GM21423 (cell line): ENCODE data around the gene ILRUN.
"Not testable (repeated sequence)": the region's sequence is repeated elsewhere in the genome, so short reads cannot be mapped to it uniquely, and the experiment has no call there.

ENCODE experiments used
- ATAC-seq: cut with Tn5 transposase; IDR thresholded peaks from one replicate; pipeline ENCODE4 v1.9.1; 2021; ENCODE audit warnings: mild to moderate bottlenecking, moderate library complexity; ENCODE audit not compliant: unreplicated experiment

The ILRUN gene

GRCh38 chr6:34696739-34697543, at the start of gene ILRUN:
ILRUN (minus strand) TSS chr6:34696767; CDS start chr6:34696603, 164 bp downstream.
- ATAC-seq: peak; percentile 77

DNA sequence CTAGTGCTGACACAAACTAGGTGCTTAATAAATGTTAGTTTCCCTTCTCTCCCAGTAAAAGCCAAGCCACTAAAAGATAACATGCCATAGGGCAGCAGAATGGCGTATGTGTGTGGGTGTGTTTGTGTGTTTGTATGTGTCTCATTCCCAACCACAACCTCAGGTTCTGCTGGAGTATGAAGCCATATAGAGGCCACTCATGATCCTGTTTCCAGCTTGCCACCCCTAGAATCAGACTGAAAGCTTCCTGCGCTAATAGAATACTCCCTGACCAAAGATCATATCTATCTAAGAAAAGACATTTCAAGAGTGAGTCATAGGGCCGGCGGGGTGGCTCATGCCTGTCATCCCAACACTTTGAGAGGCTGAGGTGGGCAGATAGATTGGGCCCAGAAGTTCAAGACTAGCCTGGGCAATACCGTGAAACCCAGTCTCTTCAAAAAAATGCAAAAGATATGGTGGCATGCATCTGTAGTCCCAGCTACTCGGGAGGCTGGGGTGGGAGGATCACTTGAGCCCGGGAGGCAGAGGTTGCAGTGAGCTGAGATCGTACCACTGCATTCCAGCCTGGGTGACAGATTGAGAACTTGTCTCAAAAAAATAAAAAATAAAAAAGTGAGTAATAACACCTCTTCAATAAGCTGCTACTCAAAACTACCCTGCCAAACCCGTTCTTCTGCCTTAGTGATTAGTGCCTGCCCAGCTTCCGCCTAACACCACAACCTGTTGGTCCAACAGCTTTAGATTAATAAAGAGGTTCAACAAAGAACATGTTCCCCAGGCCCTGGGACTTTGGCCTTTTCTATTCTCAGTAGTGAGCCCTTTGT, 48.9 kb upstream of the ILRUN start:
- no peak for ATAC-seq

- not testable (repeated sequence) for ATAC-seq
Observed at GRCh38 chr6:34744294-34744647, 47.7 kb upstream of the ILRUN start.

GRCh38 chr6:34743625-34744293, 47.2 kb upstream of the ILRUN start:
- ATAC-seq: no peak

GRCh38 chr6:34742094-34742493, 45.5 kb upstream of the ILRUN start:
- no peak for ATAC-seq

DNA sequence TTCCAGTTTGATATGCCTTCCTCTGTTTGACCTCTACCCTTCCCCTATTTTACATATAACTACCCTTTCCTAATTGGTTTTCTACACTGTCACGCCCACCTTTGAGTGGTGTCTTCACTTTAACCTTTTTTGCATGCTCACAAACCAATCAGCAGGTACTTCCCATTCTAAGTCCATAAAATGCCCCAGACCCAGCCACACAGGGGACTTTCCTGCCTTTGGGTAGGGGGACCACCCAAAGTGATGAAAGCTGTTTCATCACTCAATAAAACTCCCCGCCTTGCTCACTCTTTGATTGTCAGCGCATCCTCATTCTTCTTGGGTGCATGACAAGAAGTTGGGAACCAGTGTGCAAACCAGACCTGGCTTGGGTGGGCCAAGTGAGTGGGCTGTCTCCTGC, 40.3 kb upstream of the ILRUN start:
- no peak for ATAC-seq

DNA sequence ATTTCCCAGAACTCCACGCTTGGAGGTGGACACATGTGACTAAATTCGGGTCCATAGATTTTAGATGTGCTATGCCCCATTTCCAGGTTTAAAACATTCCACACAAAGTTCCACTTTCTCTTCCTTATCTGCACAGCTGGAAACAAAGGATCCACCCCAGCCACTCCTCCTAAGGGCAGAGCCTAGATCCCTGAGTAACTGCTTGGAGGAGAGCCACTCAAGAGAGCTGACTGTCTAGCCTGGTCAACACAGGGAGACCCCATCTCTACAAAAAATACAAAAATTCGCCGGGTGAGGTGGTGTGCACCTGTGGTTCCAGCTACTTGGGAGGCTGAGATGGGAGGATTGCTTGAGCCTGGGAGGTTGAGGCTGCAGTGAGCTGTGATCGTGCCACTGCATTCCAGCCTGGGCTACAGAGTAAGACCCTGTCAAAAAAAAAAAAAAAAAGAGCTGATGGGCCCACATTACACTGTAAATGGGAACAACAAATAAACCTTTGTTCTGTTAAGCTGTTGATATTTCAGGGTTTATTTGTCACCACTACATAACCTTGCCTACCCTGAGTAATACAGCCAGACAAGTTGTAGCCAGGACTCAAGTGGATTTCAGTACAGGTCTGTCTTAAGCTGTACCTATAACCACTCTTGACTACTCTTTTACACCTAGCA, 35.0 kb upstream of the ILRUN start:
- ATAC-seq: no peak

DNA sequence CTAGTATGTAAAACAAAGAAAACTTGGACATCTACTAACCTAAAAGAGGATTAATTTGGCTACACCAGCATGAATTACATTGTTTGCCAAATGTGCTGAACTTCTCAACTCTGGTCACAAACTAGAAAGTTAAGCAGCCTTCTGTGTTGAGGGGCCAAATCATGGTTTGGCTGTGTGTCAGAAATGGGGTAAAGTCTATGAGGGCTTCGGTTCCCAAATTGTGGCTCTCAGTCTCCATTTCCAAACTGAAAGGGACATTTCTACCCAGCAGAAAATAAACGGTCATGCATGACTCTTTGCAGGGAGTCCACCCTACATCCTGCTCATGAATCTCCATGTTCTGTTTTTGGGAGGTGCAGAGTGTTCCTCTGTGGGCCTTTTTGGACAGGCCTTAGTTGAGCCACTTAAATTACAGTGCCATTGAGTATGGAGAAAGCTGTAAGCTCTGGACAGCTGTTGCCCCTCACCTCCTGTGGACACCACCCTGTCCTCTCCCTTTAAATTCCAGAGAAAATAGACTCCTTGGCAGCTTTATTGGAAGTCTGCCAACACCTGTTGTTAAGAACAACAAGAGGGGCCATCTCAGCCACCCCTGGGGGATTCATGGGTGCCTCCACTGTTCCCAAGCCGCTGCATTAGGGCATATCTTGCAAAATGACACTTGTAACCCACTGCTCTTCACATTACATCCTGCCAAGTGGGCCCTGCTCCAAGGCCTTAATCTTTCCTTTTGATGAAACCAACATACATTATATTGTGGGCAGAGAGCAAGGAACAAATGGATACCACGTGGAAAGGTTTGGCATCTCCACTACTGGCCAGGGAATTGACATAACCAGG, 33.3 kb upstream of the ILRUN start:
- no peak for ATAC-seq

DNA sequence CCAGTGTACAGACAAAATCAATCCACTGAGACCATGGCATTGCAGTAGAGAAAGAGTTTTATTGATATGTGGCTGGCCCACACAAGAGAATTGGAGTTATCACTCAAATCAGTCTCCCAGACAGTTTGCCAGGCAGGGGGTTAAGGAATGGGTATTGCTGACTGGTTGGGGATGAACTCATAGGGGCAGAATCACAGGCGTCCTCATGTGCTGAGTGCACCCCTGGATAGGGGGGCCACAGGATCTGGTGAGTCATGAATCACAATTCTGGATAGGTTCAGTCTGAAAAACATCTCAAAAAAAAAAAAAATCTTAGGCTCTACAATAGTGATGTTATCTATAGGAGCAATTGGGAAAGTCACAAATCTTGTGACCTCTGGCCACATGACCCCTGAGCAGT, 29.5 kb upstream of the ILRUN start:
- ATAC-seq: no peak

- ATAC-seq: no peak
Observed at GRCh38 chr6:34723203-34723602, 26.6 kb upstream of the ILRUN start.

DNA sequence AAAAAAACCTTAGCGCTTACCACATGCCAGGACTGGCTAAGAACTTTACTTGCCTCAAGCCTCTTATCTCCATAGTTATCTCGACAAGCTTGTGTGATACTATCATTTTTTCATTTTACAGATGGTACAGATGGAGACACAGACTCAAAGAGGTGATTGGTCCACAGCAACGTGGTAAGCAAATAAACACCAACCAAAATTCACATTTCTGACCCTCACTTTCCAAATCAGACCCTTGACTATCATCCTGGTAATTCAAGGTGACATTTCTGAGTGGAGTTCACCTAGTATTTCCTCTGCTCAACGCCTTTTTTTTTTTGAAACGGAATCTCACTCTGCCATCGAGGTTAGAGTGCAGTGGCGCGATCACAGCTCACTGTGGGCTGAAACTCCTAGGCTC, 25.9 kb upstream of the ILRUN start:
- ATAC-seq: no peak

- ATAC-seq: not testable (repeated sequence)
Observed at GRCh38 chr6:34720160-34720559, 23.6 kb upstream of the ILRUN start.

DNA sequence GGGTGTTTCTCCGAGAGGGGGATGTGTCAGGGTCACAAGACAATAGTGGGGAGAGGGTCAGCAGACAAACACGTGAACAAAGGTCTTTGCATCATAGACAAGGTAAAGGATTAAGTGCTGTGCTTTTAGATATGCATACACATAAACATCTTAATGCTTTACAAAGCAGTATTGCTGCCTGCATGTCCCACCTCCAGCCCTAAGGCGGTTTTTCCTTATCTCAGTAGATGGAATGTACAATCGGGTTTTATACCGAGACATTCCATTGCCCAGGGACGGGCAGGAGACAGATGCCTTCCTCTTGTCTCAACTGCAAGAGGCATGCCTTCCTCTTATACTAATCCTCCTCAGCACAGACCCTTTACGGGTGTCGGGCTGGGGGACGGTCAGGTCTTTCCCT, 23.1 kb upstream of the ILRUN start:
- not testable (repeated sequence) for ATAC-seq

- no peak for ATAC-seq
Observed at GRCh38 chr6:34718976-34719375, 22.4 kb upstream of the ILRUN start.

- ATAC-seq: no peak
Observed at GRCh38 chr6:34717466-34717865, 20.9 kb upstream of the ILRUN start.

GRCh38 chr6:34714663-34715062, 18.1 kb upstream of the ILRUN start:
- ATAC-seq: no peak

GRCh38 chr6:34712881-34713280, 16.3 kb upstream of the ILRUN start:
- ATAC-seq: not testable (repeated sequence)

- no peak for ATAC-seq
Observed at GRCh38 chr6:34709386-34709785, 12.8 kb upstream of the ILRUN start.

GRCh38 chr6:34705241-34705640, 8.7 kb upstream of the ILRUN start:
- no peak for ATAC-seq

- no peak for ATAC-seq
Observed at GRCh38 chr6:34701199-34701598, 4.6 kb upstream of the ILRUN start.
